GM19455 (cell line): ENCODE results near the gene EYA3.

Experiments
- ATAC-seq: cut with Tn5 transposase; IDR thresholded peaks from one replicate; pipeline ENCODE4 v1.9.1; 2021; ENCODE audit not compliant: unreplicated experiment

EYA3 gene

GRCh38 chr1:28112388-28113241 is 24.2 kb upstream of the EYA3 start:
- no peak for ATAC-seq

DNA sequence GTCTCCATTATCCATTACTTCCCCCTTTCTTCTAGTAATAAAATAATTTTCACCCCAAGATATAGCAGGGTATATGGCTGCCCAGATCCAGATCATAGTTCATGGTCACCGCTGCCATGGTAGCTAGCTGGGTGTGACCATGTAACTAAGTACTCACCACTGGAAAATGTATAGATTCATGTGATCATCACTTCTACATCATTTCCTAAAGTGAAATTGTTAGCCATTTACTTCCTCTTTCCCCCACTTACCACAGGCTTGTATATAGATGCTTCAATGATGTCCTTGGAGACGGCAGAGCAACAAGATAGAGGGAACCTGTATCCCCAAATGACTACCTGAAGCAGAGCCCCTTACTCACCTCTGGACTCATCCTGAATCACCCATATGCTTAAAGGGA is 22.7 kb upstream of the EYA3 start:
- ATAC-seq: no peak

GRCh38 chr1:28110555-28110954 is 22.1 kb upstream of the EYA3 start:
- no peak for ATAC-seq

GRCh38 chr1:28109639-28110038 is 21.2 kb upstream of the EYA3 start:
- no peak for ATAC-seq

DNA sequence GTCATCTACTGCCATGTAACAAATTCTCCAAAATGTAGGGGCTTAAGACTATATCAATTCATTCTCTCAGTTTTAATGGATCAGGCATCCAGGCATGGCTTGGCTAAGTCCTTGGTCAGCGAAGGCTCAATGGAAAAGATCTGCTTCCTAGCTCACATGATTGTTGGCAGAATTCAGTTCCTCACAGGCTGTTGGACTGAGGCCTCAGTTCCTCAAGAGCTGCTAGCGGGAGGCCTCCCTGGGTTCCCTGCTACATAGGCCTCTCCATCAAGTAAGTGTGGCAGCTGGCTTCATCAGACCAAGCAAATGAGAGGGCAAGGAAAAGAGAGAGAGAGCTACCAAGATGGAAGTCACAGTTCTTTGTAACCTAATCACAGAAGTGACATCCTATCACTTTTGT is 19.6 kb upstream of the EYA3 start:
- no peak for ATAC-seq

DNA sequence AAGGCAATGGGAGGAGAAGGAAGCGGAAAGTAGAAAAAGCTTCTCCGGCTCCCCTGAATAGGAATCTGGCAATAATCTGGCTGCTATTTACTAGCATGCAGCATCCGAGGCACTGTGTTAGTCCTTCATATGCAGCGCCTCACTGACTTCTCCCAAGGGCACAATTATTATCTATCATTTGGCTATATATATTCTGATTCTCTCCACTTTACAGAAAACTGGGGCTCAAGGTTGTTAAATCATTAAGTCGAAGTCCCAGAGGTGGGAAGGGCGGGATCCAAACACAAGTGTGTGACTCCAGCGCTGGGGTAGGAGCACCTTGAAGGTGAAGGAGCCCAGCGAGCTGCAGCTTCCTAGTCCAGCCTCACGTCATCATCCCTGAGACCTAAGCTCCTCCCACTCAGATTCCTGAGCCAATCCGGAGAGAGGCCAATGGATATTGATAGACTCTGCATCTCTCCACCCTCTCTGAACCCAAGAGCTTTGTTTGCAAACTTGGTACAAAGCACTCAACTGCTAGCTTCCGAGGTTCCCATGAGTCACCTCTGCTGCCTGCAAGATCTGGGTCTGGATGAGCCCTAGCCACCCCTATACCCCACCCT is 16.6 kb upstream of the EYA3 start:
- no peak for ATAC-seq

- no peak for ATAC-seq
Measured at GRCh38 chr1:28102189-28102588, 13.8 kb upstream of the EYA3 start.

DNA sequence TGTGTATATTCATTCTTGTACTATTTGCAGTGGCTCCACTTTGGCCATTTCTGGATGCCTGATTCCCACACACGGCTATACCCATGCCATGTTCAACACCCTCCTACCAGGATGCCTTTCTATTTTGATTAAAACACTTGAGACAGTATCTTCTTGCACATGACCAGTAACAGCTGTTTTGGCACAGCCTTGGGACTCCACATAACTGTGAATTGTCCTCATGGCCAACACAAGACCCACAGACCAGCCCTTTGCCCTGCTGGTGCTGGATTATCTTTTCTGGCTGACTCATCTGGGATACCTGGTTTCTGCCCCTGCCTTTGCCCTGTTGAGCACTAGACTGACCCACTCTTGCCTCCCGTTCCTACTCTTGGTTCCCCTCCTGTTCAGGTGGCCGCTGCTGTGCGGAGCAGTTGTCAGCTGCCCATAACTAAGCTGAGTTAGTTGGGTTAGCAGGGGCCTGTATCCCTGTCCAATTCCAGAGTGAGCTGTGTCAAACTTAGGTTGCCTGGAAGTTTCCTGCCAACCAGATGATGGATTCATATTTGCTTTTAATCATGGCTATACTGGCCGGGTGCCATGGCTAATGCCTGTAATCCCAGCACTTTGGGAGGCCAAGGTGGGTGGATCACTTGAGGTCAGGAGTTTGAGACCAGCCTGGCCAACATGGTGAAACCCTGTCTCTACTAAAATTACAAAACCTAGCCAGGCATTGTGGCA is 10.8 kb upstream of the EYA3 start:
- no peak for ATAC-seq

GRCh38 chr1:28097100-28097472 is 8.7 kb upstream of the EYA3 start:
- no peak for ATAC-seq

DNA sequence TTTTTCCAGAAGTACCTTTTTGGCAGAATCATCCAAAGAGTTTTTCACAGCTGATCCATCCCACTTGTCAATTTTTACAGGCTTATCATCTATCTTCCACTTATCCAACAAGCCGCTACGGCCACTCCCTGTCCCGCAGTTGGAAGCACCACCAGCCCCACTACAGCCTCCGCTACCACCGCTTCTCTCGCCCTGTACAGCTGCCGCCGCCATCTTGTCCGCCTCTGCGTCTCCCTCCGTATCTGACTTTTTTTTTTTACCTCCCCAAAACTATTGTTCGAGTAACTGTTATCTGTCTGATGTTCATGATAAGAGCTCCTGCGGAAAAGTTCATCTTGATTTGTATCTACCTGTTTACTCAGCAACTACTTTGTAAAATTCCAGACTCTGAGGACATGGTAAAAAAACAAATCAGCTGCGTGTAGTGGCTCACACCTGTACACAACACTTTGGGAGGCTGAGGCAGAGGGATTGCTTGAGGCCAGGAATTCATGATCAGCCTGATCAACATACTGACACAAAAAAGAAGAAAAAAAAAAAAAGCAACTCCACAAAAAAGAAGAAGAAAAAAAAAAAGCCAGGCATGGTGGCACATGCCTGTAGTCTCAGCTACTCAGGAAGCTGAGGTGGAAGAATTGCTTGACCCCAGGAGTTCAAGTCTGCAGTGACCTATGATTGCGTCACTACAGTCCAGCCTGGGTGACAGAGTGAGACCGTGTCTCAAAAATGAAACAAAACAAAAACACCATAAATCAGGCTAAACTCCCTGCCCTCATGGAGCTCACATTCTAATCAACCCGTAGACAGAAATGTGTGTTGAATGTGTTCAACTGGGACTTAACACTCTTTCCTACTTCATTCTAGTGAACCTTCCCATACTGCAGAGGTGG is 8.0 kb upstream of the EYA3 start:
- ATAC-seq: no peak

GRCh38 chr1:28091043-28091781 is 2.8 kb upstream of the EYA3 start:
- ATAC-seq: no peak

DNA sequence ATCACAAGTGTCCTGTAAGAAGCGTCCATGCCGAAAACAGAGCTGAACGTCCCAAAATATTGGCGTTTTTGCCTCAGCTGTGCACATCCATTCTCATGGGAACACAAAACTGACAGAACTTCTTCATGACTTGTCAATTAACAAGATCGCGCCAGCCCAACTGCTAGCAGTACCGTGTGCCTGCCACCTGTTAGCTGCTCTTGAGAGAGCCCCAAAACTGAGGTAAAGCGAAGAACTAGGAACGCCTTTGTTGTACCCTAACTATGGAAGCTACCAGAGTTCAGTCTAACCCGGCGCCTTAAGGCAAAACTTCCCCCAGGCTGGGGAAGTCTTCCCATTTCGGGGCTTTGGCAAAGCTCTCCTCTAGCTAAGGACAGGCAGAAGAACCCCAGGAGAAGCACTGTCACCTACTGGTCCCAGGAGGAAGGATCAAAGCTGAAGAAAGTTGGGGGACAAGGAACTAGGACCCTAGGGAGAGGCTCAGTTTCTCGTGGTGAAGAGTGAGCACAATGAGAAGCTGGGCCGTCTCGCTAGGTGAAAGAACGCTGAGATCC is 719 bp downstream of the EYA3 start:
- no peak for ATAC-seq

GRCh38 chr1:28086651-28087050 is 1.8 kb downstream of the EYA3 start:
- ATAC-seq: no peak

GRCh38 chr1:28085129-28085528 is 3.3 kb downstream of the EYA3 start:
- no peak for ATAC-seq

DNA sequence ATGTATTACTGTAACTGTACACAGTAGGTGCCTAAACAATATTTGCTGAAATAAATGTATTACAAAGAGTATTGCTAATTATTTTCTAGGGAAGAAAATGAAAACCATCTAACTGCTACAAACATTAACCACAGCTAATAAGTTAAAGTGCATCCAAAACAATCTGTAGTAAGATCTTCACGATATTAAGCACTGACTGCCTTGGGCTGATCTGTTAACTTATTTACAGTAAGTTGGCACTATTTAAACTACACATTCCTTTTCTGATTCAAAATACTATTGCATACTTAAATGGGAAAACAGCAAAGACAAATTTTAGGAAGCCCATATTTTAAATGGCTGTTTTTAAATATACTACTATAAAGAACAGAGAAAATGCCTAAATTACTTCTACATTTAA is 4.5 kb downstream of the EYA3 start:
- no peak for ATAC-seq

DNA sequence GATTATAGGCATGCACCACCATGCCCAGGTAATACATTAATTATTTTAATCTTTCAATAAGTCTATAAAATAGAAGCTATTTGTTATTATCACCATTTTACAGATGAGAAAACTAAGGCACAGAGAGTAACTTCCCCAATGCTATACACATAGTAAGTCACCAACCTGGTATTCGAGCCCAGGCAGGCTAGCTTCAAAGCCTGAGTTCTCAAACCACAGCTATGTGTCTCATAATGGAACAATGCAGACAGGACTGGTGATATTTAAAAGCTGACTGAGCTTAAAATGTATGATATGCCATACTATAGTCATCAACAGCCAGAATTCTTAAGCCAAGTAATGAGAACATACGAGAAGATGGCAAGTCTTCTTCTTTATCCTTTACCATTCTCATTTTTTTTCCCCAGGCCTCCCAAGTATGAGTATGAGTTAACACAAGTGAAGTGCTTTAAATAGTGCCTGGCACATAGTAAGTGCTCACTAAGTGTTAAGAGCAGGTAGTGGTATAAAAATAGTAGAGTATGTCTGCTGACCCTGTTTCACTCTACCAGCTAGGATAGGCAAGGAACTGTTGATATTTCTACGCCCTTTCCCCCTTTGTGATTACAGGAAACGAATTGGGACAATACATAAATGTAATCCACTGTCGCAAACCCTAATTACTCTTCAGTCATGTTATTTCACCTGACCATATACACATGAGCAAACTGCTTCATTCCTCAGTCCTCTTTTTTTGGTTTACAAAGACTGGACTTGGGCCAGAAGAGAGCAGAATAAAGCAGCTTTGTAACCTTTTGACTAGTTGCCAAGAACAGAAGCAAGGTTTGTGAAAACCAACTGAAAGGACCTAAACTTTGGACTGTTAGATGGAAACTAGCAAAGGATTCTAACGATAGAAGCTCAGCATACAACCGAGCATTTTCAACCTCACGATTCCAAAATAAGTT is 9.5 kb downstream of the EYA3 start:
- ATAC-seq: no peak

GRCh38 chr1:28078262-28078661 is 10.1 kb downstream of the EYA3 start:
- no peak for ATAC-seq

DNA sequence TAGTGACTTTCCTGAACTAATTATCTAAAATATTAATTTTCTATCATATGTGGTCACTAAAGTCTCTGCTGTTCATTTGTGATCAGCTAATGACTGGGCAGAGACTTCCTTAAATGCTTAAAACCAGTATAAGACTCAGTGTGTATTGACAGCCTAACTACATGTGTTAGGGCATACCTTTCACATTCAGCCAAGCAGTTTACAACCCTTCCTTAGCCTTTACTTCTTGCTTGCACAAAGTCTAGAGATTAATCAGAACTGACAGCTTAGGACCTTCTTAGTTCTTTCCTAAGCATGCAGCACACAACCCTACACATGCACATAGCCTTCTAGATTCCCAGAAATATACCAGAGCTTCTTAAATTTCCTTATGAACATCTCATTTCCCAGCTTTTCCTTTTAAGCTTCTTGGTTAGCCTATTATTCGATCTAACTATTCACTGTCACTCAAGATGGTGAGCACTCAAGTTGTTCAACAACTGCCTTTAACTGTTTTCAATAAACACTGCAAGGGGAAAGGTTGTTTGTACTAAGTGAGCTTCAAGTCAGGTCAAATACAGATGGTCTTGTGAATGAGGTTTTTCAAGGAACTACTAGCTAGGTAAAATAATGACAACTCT is 13.4 kb downstream of the EYA3 start:
- no peak for ATAC-seq

- ATAC-seq: no peak
Measured at GRCh38 chr1:28073867-28074266, 14.5 kb downstream of the EYA3 start.
